Naive thymus-derived CD8-positive, alpha-beta T cell (primary cell): ENCODE data around the gene LGR5. TPM values are rescaled to one million over a fixed set of nuclear protein-coding genes. Genes with fewer than 3 reads are reported as not detected.
A peak's percentile ranks its signal among the peaks of the same experiment; 100 is the strongest.
"Not testable (repeated sequence)": the region's sequence is repeated elsewhere in the genome, so short reads cannot be mapped to it uniquely, and the experiment has no call there.

Experiments used
- ATAC-seq, 2 donors: fragments of 150-1000 bp; cut with Tn5 transposase in 1 of 2; sonication (Bioruptor Pico), chemical (Tn5 transposase) in 1 of 2; 1 replicate in 1 of 2; 2 replicates in 1 of 2; pipeline ENCODE4 v1.10.0; 2021; ENCODE audit warnings: mild to moderate bottlenecking in 2 of 2, moderate library complexity in 2 of 2
- POLR2A ChIA-PET: fragments of 350-600 bp; sonication (Branson Sonifier 250); formaldehyde crosslinking; loops from one replicate; lab custom pipeline; 2021; ENCODE audit warnings: antibody characterized with exemption; lab: Charles Lee
- DNase-seq, 10 donors: peaks; one replicate each; pipeline versions ENCODE4 v3.0.0 to v3.0.0-alpha.2; 2020 to 2022
- H3K27ac Mint-ChIP-seq, 10 donors: one replicate each; pipeline ENCODE4 v1.8.0; 2020 to 2022; ENCODE audit warnings: mild to moderate bottlenecking in 10 of 10, mixed read lengths in 10 of 10, moderate library complexity in 4 of 10, inconsistent platforms in 1 of 10
- H3K27me3 Mint-ChIP-seq, 5 donors: one replicate each; pipeline ENCODE4 v1.8.0; 2021 to 2022; ENCODE audit warnings: mixed read lengths in 5 of 5
- H3K36me3 Mint-ChIP-seq, 3 donors: one replicate each; pipeline ENCODE4 v1.8.0; 2020 to 2022; ENCODE audit warnings: mixed read lengths in 3 of 3, mild to moderate bottlenecking in 2 of 3, inconsistent platforms in 1 of 3
- H3K4me1 Mint-ChIP-seq, 4 donors: one replicate each; pipeline ENCODE4 v1.8.0; 2021 to 2022; ENCODE audit warnings: mixed read lengths in 4 of 4
- H3K4me3 Mint-ChIP-seq, 10 donors: one replicate each; pipeline ENCODE4 v1.8.0; 2020 to 2022; ENCODE audit warnings: mild to moderate bottlenecking in 10 of 10, mixed read lengths in 10 of 10, moderate library complexity in 6 of 10, inconsistent platforms in 1 of 10
- H3K9me3 Mint-ChIP-seq, 9 donors: one replicate each; pipeline ENCODE4 v1.8.0; 2020 to 2022; ENCODE audit warnings: mixed read lengths in 9 of 9, mild to moderate bottlenecking in 3 of 9, inconsistent platforms in 1 of 9, moderate library complexity in 1 of 9
- polyA plus RNA-seq, 3 donors: library from polyadenylated mRNA; unstranded; fragments of 300-500 nt; fragmentation: Illumina TruSeq; gene quantifications; one replicate each; pipeline ENCODE4 v1.2.3, GENCODE V29; 2021
- total RNA-seq, 8 experiments: library from RNA in 2 of 8; stranded (reverse) in 2 of 8; gene quantifications; one replicate each; pipeline ENCODE4 v1.2.3 and lab custom pipeline; 2021 to 2026

The LGR5 gene
- total and polyA plus RNA-seq, 5 experiments from 2014 or later = not detected

DNA sequence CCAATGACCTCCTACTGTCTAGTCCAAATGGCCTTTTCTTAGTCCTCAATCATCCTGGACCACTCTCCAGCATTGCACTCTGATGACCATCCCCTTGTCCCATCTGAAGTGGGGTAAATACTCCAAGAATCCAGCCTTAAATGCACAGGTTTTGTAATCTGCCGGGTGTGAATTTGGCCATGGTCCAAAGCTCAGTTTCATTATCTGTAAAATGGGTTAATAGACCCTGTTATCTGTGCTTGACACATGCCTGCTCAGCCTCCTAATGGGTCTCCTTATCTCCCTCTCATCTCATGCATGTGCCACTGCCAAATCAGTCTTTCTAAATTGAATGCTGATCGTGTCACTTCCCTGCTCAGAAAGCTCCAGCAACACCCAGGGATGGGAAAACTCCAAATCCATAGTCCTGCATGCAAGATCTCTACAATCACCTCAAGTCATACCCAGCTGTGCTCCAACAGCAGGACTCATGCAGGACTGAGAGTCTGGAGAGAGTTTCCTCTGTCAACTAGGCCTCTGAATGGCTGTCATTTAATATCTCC is 22.3 kb downstream of the LGR5 start:
- H3K4me1 Mint-ChIP-seq = no peaks in the 10 kb centered on the region
- H3K27ac Mint-ChIP-seq = no peak overlapping the region
- ATAC-seq = no peak
- H3K36me3 Mint-ChIP-seq = no peaks in the 10 kb centered on the region
- H3K27me3 Mint-ChIP-seq = peaks cover 0 to 20% (median 8%) of the 10 kb centered on the region in 5 donors
- no peak for DNase-seq
- no peak overlapping the region for H3K4me3 Mint-ChIP-seq
- H3K9me3 Mint-ChIP-seq = no peaks in the 10 kb centered on the region
- POLR2A ChIA-PET = no interaction called here

- ATAC-seq (no peak), DNase-seq (no peak)
- Mint-ChIP-seq H3K27me3 (peaks cover 0 to 20% (median 12%) of the 10 kb centered on the region in 5 donors), H3K36me3 (no peaks in the 10 kb centered on the region), H3K4me3 (no peak overlapping the region), H3K27ac (no peak overlapping the region), H3K9me3 (no peaks in the 10 kb centered on the region), H3K4me1 (no peaks in the 10 kb centered on the region)
- POLR2A ChIA-PET = no interaction called here
Measured at GRCh38 chr12:71465796-71466195, 26.2 kb downstream of the LGR5 start.

DNA sequence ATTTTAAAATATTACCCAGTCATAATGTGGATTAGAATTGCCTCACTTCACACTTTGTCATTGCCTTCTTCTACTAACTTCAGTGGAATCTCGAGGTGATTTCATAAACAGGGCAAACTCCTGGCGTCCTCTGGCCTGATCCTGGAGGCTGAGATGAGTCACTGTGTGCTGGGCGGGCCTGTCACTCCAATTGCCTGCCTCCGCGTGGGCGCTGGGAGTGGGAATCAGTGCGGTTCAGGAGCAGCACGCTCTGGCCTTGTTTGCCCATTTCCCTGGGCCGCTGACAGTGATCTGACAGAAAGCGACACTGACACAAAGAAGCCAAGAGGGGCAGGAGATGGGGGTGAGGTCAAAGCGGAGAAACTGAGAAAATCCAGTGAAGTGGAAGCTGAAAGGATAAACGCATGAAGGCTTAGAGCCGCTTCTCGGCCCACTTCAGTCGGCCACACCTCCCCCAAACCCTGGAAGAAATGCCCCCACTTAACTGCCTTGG is 29.7 kb downstream of the LGR5 start:
- Mint-ChIP-seq H3K36me3 (no peaks in the 10 kb centered on the region), H3K4me1 (no peaks in the 10 kb centered on the region), H3K27me3 (peaks cover 3 to 23% (median 15%) of the 10 kb centered on the region in 5 donors), H3K4me3 (no peak overlapping the region), H3K27ac (no peak overlapping the region), H3K9me3 (no peaks in the 10 kb centered on the region)
- no peak for ATAC-seq
- POLR2A ChIA-PET = no interaction called here
- DNase-seq = no peak

GRCh38 chr12:71472441-71472911 is 32.9 kb downstream of the LGR5 start:
- no peak for ATAC-seq
- H3K27ac Mint-ChIP-seq = no peak overlapping the region
- H3K4me1 Mint-ChIP-seq = no peaks in the 10 kb centered on the region
- no peak overlapping the region for H3K4me3 Mint-ChIP-seq
- H3K9me3 Mint-ChIP-seq = no peaks in the 10 kb centered on the region
- no peaks in the 10 kb centered on the region for H3K36me3 Mint-ChIP-seq
- POLR2A ChIA-PET = no interaction called here
- peaks cover 3 to 18% (median 12%) of the 10 kb centered on the region in 5 donors for H3K27me3 Mint-ChIP-seq
- no peak for DNase-seq

DNA sequence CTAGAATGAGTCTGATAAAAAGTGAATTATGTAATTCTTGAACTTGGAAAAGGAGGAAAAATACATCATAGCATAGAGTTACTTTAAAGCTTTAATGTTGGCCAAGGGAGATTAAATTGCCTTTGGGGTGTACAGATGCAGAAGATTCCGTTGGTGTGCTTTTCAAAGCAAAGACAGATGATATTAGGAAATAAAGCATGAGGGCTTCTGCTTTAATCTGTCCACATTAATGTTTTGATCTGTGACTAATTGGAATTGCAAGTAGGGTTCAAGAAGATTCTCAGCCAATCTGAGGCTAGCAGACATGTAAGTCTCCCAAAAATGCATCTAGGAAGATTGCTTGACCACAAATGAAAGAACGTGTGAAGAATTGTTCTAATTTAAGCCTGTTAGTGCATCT is 35.2 kb downstream of the LGR5 start:
- H3K4me3 Mint-ChIP-seq = no peak overlapping the region
- H3K36me3 Mint-ChIP-seq = no peaks in the 10 kb centered on the region
- POLR2A ChIA-PET = no interaction called here
- no peak for DNase-seq
- H3K9me3 Mint-ChIP-seq = no peaks in the 10 kb centered on the region
- peaks cover 3 to 18% (median 13%) of the 10 kb centered on the region in 5 donors for H3K27me3 Mint-ChIP-seq
- H3K4me1 Mint-ChIP-seq = no peaks in the 10 kb centered on the region
- no peak overlapping the region for H3K27ac Mint-ChIP-seq
- no peak for ATAC-seq

GRCh38 chr12:71475280-71475679 is 35.7 kb downstream of the LGR5 start:
- H3K36me3 Mint-ChIP-seq = no peaks in the 10 kb centered on the region
- H3K4me3 Mint-ChIP-seq = no peak overlapping the region
- DNase-seq (no peak), ATAC-seq (no peak)
- no peaks in the 10 kb centered on the region for H3K9me3 Mint-ChIP-seq
- peaks cover 3 to 18% (median 11%) of the 10 kb centered on the region in 5 donors for H3K27me3 Mint-ChIP-seq
- H3K4me1 Mint-ChIP-seq = no peaks in the 10 kb centered on the region
- H3K27ac Mint-ChIP-seq = no peak overlapping the region
- POLR2A ChIA-PET = no interaction called here

DNA sequence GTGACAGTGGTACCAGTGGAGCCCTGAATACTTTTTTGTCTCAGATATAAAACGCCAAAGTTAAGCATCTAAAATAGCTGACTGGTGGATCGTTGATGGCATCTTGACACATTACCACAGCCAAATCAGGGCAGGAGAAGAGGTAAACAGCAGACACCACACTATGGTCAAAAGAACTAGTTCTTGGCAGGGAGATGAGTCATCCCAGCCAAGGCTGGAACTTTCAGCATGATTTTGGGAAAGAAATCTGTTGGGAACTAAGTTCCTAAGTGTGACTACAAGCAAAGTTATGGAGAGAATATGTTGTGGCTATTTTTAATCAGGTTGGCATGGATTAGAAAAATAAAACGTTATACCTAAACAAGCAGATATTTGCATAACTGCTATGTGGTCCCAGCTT is 36.9 kb downstream of the LGR5 start:
- POLR2A ChIA-PET = no interaction called here
- Mint-ChIP-seq H3K4me3 (no peak overlapping the region), H3K36me3 (no peaks in the 10 kb centered on the region), H3K4me1 (no peaks in the 10 kb centered on the region), H3K9me3 (peaks cover 0 to 2% (median 0%) of the 10 kb centered on the region in 9 donors), H3K27me3 (peaks cover 3 to 18% (median 7%) of the 10 kb centered on the region in 5 donors), H3K27ac (no peak overlapping the region)
- ATAC-seq = no peak
- DNase-seq = no peak

DNA sequence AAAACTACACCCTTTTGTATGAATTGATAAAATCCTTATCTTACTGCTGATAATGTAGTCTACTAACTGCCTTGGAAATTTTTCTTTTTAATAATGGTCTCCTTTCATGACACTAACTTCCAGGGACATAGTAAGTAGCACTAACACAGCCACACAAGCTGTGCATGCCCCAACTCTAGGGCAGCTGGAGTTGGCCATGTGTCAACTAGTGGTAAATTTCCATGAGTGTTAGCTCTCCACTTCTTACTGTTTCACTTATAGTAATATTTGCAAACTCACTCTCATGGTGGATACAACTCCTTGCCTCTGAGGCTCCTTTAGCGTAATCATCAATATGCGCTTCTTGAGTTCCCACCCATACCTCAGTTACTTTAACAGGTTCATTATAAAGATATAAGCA is 38.0 kb downstream of the LGR5 start:
- H3K9me3 Mint-ChIP-seq = peaks cover 0 to 2% (median 0%) of the 10 kb centered on the region in 9 donors
- peaks cover 2 to 18% (median 7%) of the 10 kb centered on the region in 5 donors for H3K27me3 Mint-ChIP-seq
- no peak for ATAC-seq
- H3K4me3 Mint-ChIP-seq = no peak overlapping the region
- no peaks in the 10 kb centered on the region for H3K4me1 Mint-ChIP-seq
- no peak for DNase-seq
- no peaks in the 10 kb centered on the region for H3K36me3 Mint-ChIP-seq
- H3K27ac Mint-ChIP-seq = no peak overlapping the region
- POLR2A ChIA-PET = no interaction called here

- no peaks in the 10 kb centered on the region for H3K36me3 Mint-ChIP-seq
- H3K4me3 Mint-ChIP-seq = no peak overlapping the region
- H3K27me3 Mint-ChIP-seq = peaks cover 0 to 18% (median 7%) of the 10 kb centered on the region in 5 donors
- H3K4me1 Mint-ChIP-seq = no peaks in the 10 kb centered on the region
- POLR2A ChIA-PET = no interaction called here
- H3K9me3 Mint-ChIP-seq = peaks cover 0 to 2% (median 0%) of the 10 kb centered on the region in 9 donors
- DNase-seq (no peak), ATAC-seq (no peak)
- no peak overlapping the region for H3K27ac Mint-ChIP-seq
Measured at GRCh38 chr12:71478270-71478669, 38.7 kb downstream of the LGR5 start.

DNA sequence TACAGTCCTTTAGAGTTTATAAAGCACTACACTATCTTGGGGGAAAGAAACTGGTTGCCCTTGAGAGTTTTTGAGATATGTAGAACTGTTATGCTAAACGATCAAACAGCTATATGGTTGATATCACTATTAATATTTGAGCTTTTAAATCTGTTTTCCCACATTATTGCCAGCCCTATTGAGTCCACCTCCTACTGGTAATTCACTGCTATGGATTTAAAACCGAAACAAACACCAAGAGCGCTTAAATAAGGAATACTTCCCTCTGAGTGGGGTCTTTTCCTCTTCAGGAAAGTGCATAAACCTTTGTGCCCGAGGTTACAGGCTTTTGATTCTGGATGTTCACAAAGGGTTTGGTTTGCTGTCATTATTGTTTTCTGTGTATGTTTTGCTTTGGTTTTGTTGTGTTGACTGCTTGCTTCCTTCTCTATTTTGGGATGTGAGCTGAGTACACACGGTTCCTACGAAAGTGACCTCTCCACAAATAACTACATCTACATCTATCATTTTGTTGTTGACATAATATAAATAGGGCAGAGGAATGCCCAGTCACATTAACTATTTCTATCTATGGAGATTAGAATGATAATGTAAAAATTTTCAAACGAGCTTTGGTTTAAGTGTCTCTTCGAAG is 44.8 kb downstream of the LGR5 start:
- Mint-ChIP-seq H3K9me3 (peaks cover 0 to 5% (median 1%) of the 10 kb centered on the region in 9 donors), H3K36me3 (peaks cover 0 to 4% (median 0%) of the 10 kb centered on the region in 3 donors), H3K4me1 (no peaks in the 10 kb centered on the region), H3K27me3 (peaks cover 0 to 9% (median 4%) of the 10 kb centered on the region in 5 donors), H3K27ac (peak overlapping the region in 1 of 10 donors; percentile 2), H3K4me3 (no peak overlapping the region)
- ATAC-seq = no peak
- POLR2A ChIA-PET = no interaction called here
- DNase-seq = no peak

DNA sequence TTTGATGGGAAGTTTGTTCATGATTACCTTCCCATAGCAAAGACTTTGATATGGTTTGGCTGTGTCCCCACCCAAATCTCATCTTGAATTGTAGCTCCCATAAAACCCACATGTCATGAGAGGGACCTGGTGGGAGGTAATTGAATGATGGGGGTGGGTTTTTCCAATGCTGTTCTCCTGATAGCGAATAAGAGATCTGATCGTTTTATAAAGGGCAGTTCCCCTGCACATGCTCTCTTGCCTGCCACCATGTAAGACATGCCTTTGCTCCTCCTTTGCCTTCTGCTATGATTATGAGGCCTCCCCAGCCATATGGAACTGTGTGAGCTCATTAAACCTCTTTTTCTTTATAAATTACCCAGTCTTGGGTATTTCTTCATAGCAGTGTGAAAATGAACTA is 51.2 kb downstream of the LGR5 start:
- H3K4me1 Mint-ChIP-seq, H3K27me3 Mint-ChIP-seq, POLR2A ChIA-PET, H3K4me3 Mint-ChIP-seq, ATAC-seq, H3K27ac Mint-ChIP-seq, DNase-seq: not testable (repeated sequence)
- H3K9me3 Mint-ChIP-seq = peaks cover 4 to 42% (median 12%) of the 10 kb centered on the region in 9 donors
- peaks cover 0 to 16% (median 10%) of the 10 kb centered on the region in 3 donors for H3K36me3 Mint-ChIP-seq

DNA sequence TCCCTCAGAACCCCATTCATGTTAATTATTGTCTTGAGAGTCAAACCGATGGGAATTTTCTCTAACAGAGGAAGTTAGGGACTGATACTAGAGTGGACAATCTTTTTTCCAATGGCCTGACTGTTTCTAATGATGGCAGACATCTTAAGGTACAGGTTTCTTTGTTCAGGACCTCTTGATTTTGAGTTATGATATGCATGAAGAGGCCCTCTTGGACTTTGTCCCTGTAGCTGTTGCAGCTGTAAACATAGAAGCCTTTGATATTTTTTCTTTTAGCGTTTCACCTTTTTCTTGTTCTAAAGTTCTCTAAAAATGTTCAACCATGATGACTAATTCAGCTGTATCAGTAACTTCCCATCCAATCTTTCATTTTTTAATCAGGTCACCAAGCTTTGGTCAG is 53.0 kb downstream of the LGR5 start:
- Mint-ChIP-seq H3K27ac (no peak overlapping the region), H3K9me3 (peaks cover 4 to 44% (median 13%) of the 10 kb centered on the region in 9 donors), H3K4me3 (no peak overlapping the region), H3K36me3 (peaks cover 0 to 16% (median 10%) of the 10 kb centered on the region in 3 donors), H3K4me1 (no peaks in the 10 kb centered on the region), H3K27me3 (peaks cover 0 to 10% (median 2%) of the 10 kb centered on the region in 5 donors)
- POLR2A ChIA-PET = no interaction called here
- no peak for DNase-seq
- ATAC-seq = no peak

GRCh38 chr12:71499834-71500233 is 60.2 kb downstream of the LGR5 start:
- no peak for DNase-seq
- peaks cover 0 to 5% (median 0%) of the 10 kb centered on the region in 3 donors for H3K36me3 Mint-ChIP-seq
- H3K9me3 Mint-ChIP-seq = peaks cover 0 to 11% (median 0%) of the 10 kb centered on the region in 9 donors
- POLR2A ChIA-PET = no interaction called here
- no peak for ATAC-seq
- H3K27me3 Mint-ChIP-seq = peaks cover 0 to 10% (median 0%) of the 10 kb centered on the region in 5 donors
- no peak overlapping the region for H3K4me3 Mint-ChIP-seq
- H3K4me1 Mint-ChIP-seq = peaks cover 4 to 15% (median 14%) of the 10 kb centered on the region in 4 donors
- no peak overlapping the region for H3K27ac Mint-ChIP-seq
